Measurements from ENCODE around the gene AOX1.

DNA sequence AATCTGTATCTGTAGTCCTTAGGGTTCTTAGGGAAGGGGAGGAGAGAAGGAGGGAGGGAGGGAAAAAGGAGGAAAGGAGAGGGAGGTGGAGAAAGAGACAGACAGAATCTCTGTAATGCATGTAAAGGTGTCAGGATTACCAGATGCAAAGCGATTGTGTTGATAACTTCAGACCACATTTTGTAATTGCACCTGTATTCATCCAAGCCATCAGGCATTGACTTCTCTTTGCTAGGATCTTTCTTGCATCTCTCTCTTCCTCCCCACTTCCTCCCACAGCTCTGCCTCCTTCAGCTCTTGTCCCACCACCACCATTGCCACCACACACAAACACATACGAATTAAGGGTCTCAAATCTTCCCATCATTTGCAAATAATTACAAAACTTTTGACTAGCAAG lies 91.4 kb downstream of the AOX1 start:
- TF ChIP-seq CTCF (IDR thresholded peaks at IDR 0.05) (no peak), POLR2AphosphoS5 (IDR thresholded peaks at IDR 0.05; ENCODE audit: low read depth, low read length) (no peak)

All from Panc1 (cell line).